HG03439 (cell line): ENCODE data around the gene IL21.
"Not testable (repeated sequence)": the region's sequence is repeated elsewhere in the genome, so short reads cannot be mapped to it uniquely, and the experiment has no call there.

Experiments
- ATAC-seq: cut with Tn5 transposase; IDR thresholded peaks from one replicate; pipeline ENCODE4 v1.9.1; 2021; ENCODE audit warnings: mild to moderate bottlenecking, moderate library complexity; ENCODE audit not compliant: unreplicated experiment

Gene IL21

GRCh38 chr4:122621016-122621507 lies at the start of gene IL21:
Gene IL21 (minus strand): TSS chr4:122621066. CDS start chr4:122621011, 55 bp downstream.
- ATAC-seq, result no peak

- ATAC-seq, result no peak
Measured at GRCh38 chr4:122669911-122670738, 49.3 kb upstream of the IL21 start.

GRCh38 chr4:122668241-122668640 lies 47.4 kb upstream of the IL21 start:
- no peak for ATAC-seq

GRCh38 chr4:122666527-122667245 lies 45.8 kb upstream of the IL21 start:
- ATAC-seq, result no peak

- no peak for ATAC-seq
Measured at GRCh38 chr4:122665161-122665929, 44.5 kb upstream of the IL21 start.

GRCh38 chr4:122663814-122664610 lies 43.1 kb upstream of the IL21 start:
- ATAC-seq, result no peak

GRCh38 chr4:122663291-122663690 lies 42.4 kb upstream of the IL21 start:
- ATAC-seq, result no peak

- ATAC-seq, result no peak
Measured at GRCh38 chr4:122662701-122663100, 41.8 kb upstream of the IL21 start.

GRCh38 chr4:122661176-122662160 lies 40.6 kb upstream of the IL21 start:
- ATAC-seq, result no peak

- ATAC-seq, result peak; percentile 89
Measured at GRCh38 chr4:122658818-122659295, 38.0 kb upstream of the IL21 start.

GRCh38 chr4:122658377-122658776 lies 37.5 kb upstream of the IL21 start:
- ATAC-seq, result no peak

- ATAC-seq, result no peak
Measured at GRCh38 chr4:122657553-122657952, 36.7 kb upstream of the IL21 start.

- ATAC-seq, result not testable (repeated sequence)
Measured at GRCh38 chr4:122656583-122656982, 35.7 kb upstream of the IL21 start.

- ATAC-seq, result no peak
Measured at GRCh38 chr4:122652379-122652778, 31.5 kb upstream of the IL21 start.

GRCh38 chr4:122650148-122650547 lies 29.3 kb upstream of the IL21 start:
- no peak for ATAC-seq

- ATAC-seq, result no peak
Measured at GRCh38 chr4:122647656-122648055, 26.8 kb upstream of the IL21 start.

GRCh38 chr4:122643257-122643656 lies 22.4 kb upstream of the IL21 start:
- no peak for ATAC-seq

GRCh38 chr4:122639181-122639580 lies 18.3 kb upstream of the IL21 start:
- no peak for ATAC-seq

GRCh38 chr4:122636697-122637096 lies 15.8 kb upstream of the IL21 start:
- peak; percentile 41 for ATAC-seq
